SJSA1 (cell line): Measurements from ENCODE around the gene SIK2. TPM values are rescaled to one million over a fixed set of nuclear protein-coding genes. Genes with fewer than 3 reads are reported as not detected.

Source experiments
- DNase-seq, 2 experiments: peaks; one replicate each; pipeline ENCODE4 v3.0.0-alpha.2; 2015 to 2020; ENCODE audit warnings: low spot score in 2 of 2, low read depth in 1 of 2
- H3K27ac ChIP-seq: fragments of 250-450 bp; sonication (Bioruptor Pico); 2 replicates; pipeline ENCODE4 v1.5.1; 2020; ENCODE audit warnings: mild to moderate bottlenecking, moderate library complexity
- H3K27me3 ChIP-seq: fragments of 250-450 bp; sonication (Bioruptor Pico); replicated peaks from 2 replicates; pipeline ENCODE4 v1.5.1; 2020; ENCODE audit warnings: mild to moderate bottlenecking, moderate library complexity
- H3K36me3 ChIP-seq: fragments of 250-450 bp; sonication (Bioruptor Pico); 2 replicates; pipeline ENCODE4 v1.5.1; 2020; ENCODE audit warnings: mild to moderate bottlenecking
- H3K4me1 ChIP-seq: fragments of 250-450 bp; sonication (Bioruptor Pico); replicated peaks from 2 replicates; pipeline ENCODE4 v1.6.1; 2021; ENCODE audit warnings: mild to moderate bottlenecking
- H3K4me3 ChIP-seq: fragments of 250-450 bp; sonication (Bioruptor Pico); 2 replicates; pipeline ENCODE4 v1.5.1; 2020; ENCODE audit warnings: mild to moderate bottlenecking
- H3K9me3 ChIP-seq: fragments of 250-450 bp; sonication (Bioruptor Pico); replicated peaks from 2 replicates; pipeline ENCODE4 v1.5.1; 2020; ENCODE audit warnings: mild to moderate bottlenecking
- total RNA-seq: library from RNA; depleted of rRNA; stranded (reverse); fragments of >200 nt; shearing (Covaris generic); gene quantifications from 2 replicates; pipeline ENCODE4 v1.2.3, GENCODE V29; 2014

Gene SIK2
- total RNA-seq, 1 experiment from 2014 or later = 9.6 TPM

GRCh38 chr11:111693224-111693937, 91.1 kb downstream of the SIK2 start:
- DNase-seq = no peak
- Histone ChIP-seq H3K27ac (no peak overlapping the region), H3K9me3 (no peaks in the 10 kb centered on the region), H3K4me3 (no peak overlapping the region), H3K36me3 (peaks cover 6% of the 10 kb centered on the region), H3K4me1 (peaks cover 15% of the 10 kb centered on the region), H3K27me3 (no peaks in the 10 kb centered on the region)

GRCh38 chr11:111694851-111695250, 92.6 kb downstream of the SIK2 start:
- Histone ChIP-seq H3K27ac (peak overlapping the region; percentile 19; the same call in 1 of the 2 replicates), H3K4me3 (no peak overlapping the region), H3K27me3 (no peaks in the 10 kb centered on the region), H3K9me3 (no peaks in the 10 kb centered on the region), H3K4me1 (peaks cover 15% of the 10 kb centered on the region), H3K36me3 (no peaks in the 10 kb centered on the region)
- DNase-seq = no peak

GRCh38 chr11:111696556-111696955, 94.3 kb downstream of the SIK2 start:
- no peak for DNase-seq
- Histone ChIP-seq H3K4me1 (peaks cover 15% of the 10 kb centered on the region), H3K9me3 (no peaks in the 10 kb centered on the region), H3K27me3 (no peaks in the 10 kb centered on the region), H3K4me3 (no peak overlapping the region), H3K27ac (no peak overlapping the region), H3K36me3 (no peaks in the 10 kb centered on the region)

- no peaks in the 10 kb centered on the region for H3K9me3 ChIP-seq
- H3K36me3 ChIP-seq = no peaks in the 10 kb centered on the region
- DNase-seq = no peak
- no peak overlapping the region for H3K27ac ChIP-seq
- H3K27me3 ChIP-seq = no peaks in the 10 kb centered on the region
- H3K4me1 ChIP-seq = peaks cover 15% of the 10 kb centered on the region
- no peak overlapping the region for H3K4me3 ChIP-seq
Measured at GRCh38 chr11:111697933-111698371, 95.7 kb downstream of the SIK2 start.

GRCh38 chr11:111698852-111699559, 96.8 kb downstream of the SIK2 start:
- Histone ChIP-seq H3K4me1 (peaks cover 15% of the 10 kb centered on the region), H3K36me3 (no peaks in the 10 kb centered on the region; the same call in 1 of the 2 replicates), H3K4me3 (no peak overlapping the region), H3K9me3 (no peaks in the 10 kb centered on the region), H3K27me3 (no peaks in the 10 kb centered on the region), H3K27ac (no peak overlapping the region)
- DNase-seq = no peak

GRCh38 chr11:111699579-111700156, 97.4 kb downstream of the SIK2 start:
- H3K27ac ChIP-seq = no peak overlapping the region
- H3K4me1 ChIP-seq = peaks cover 14% of the 10 kb centered on the region
- no peaks in the 10 kb centered on the region; the same call in 1 of the 2 replicates for H3K36me3 ChIP-seq
- no peak overlapping the region for H3K4me3 ChIP-seq
- H3K9me3 ChIP-seq = no peaks in the 10 kb centered on the region
- no peaks in the 10 kb centered on the region for H3K27me3 ChIP-seq
- DNase-seq = no peak

- Histone ChIP-seq H3K27ac (no peak overlapping the region), H3K36me3 (no peaks in the 10 kb centered on the region; the same call in 1 of the 2 replicates), H3K4me1 (peaks cover 9% of the 10 kb centered on the region), H3K27me3 (no peaks in the 10 kb centered on the region), H3K9me3 (no peaks in the 10 kb centered on the region), H3K4me3 (no peak overlapping the region)
- no peak for DNase-seq
Measured at GRCh38 chr11:111700162-111700561, 97.9 kb downstream of the SIK2 start.

GRCh38 chr11:111702623-111703022, 100.4 kb downstream of the SIK2 start:
- peaks cover 10% of the 10 kb centered on the region for H3K36me3 ChIP-seq
- no peaks in the 10 kb centered on the region for H3K27me3 ChIP-seq
- H3K4me1 ChIP-seq = no peaks in the 10 kb centered on the region
- H3K27ac ChIP-seq = no peak overlapping the region
- H3K4me3 ChIP-seq = no peak overlapping the region
- DNase-seq = no peak
- H3K9me3 ChIP-seq = no peaks in the 10 kb centered on the region

- H3K9me3 ChIP-seq = no peaks in the 10 kb centered on the region
- no peak overlapping the region for H3K4me3 ChIP-seq
- no peak overlapping the region for H3K27ac ChIP-seq
- peaks cover 10% of the 10 kb centered on the region for H3K36me3 ChIP-seq
- no peaks in the 10 kb centered on the region for H3K27me3 ChIP-seq
- no peaks in the 10 kb centered on the region for H3K4me1 ChIP-seq
- DNase-seq = no peak
Measured at GRCh38 chr11:111703576-111703975, 101.3 kb downstream of the SIK2 start.

- no peak overlapping the region for H3K4me3 ChIP-seq
- no peaks in the 10 kb centered on the region for H3K9me3 ChIP-seq
- H3K4me1 ChIP-seq = no peaks in the 10 kb centered on the region
- H3K36me3 ChIP-seq = peaks cover 10% of the 10 kb centered on the region
- DNase-seq = peak in 1 of 2 experiments; percentile 10
- H3K27ac ChIP-seq = no peak overlapping the region
- no peaks in the 10 kb centered on the region for H3K27me3 ChIP-seq
Measured at GRCh38 chr11:111707039-111707690, 104.9 kb downstream of the SIK2 start.

GRCh38 chr11:111707691-111708067, 105.4 kb downstream of the SIK2 start:
- Histone ChIP-seq H3K27me3 (no peaks in the 10 kb centered on the region), H3K27ac (no peak overlapping the region), H3K4me3 (no peak overlapping the region), H3K4me1 (no peaks in the 10 kb centered on the region), H3K9me3 (no peaks in the 10 kb centered on the region), H3K36me3 (peaks cover 10% of the 10 kb centered on the region)
- no peak for DNase-seq

- Histone ChIP-seq H3K9me3 (no peaks in the 10 kb centered on the region), H3K36me3 (no peaks in the 10 kb centered on the region), H3K27ac (no peak overlapping the region), H3K27me3 (no peaks in the 10 kb centered on the region), H3K4me1 (peaks cover 19% of the 10 kb centered on the region), H3K4me3 (no peak overlapping the region)
- DNase-seq = no peak
Measured at GRCh38 chr11:111714522-111714921, 112.3 kb downstream of the SIK2 start.

- Histone ChIP-seq H3K27me3 (no peaks in the 10 kb centered on the region), H3K4me3 (no peak overlapping the region), H3K9me3 (no peaks in the 10 kb centered on the region), H3K36me3 (peaks cover 4% of the 10 kb centered on the region), H3K27ac (no peak overlapping the region), H3K4me1 (peaks cover 21% of the 10 kb centered on the region)
- no peak for DNase-seq
Measured at GRCh38 chr11:111715142-111715816, 113.0 kb downstream of the SIK2 start.
